Endothelial cell (in vitro differentiated cells): Measurements from ENCODE around the gene ACADSB. TPM values are rescaled to one million over a fixed set of nuclear protein-coding genes. Genes with fewer than 3 reads are reported as not detected.

ENCODE experiments used
- DNase-seq: peaks from one replicate; pipeline ENCODE4 v3.0.0; 2021; ENCODE audit warnings: low spot score
- H3K27ac Mint-ChIP-seq: one replicate; pipeline ENCODE4 v1.8.0; 2021; ENCODE audit warnings: mixed read lengths, inconsistent platforms; ENCODE audit not compliant: unreplicated experiment
- H3K27me3 Mint-ChIP-seq: one replicate; pipeline ENCODE4 v1.8.0; 2021; ENCODE audit warnings: mild to moderate bottlenecking, moderate library complexity, mixed read lengths, inconsistent platforms; ENCODE audit not compliant: unreplicated experiment
- H3K36me3 Mint-ChIP-seq: one replicate; pipeline ENCODE4 v1.8.0; 2021; ENCODE audit warnings: mild to moderate bottlenecking, low read depth, mixed read lengths, inconsistent platforms; ENCODE audit not compliant: unreplicated experiment
- H3K4me1 Mint-ChIP-seq: one replicate; pipeline ENCODE4 v1.8.0; 2021; ENCODE audit warnings: mild to moderate bottlenecking, mixed read lengths, inconsistent platforms; ENCODE audit not compliant: unreplicated experiment
- H3K4me3 Mint-ChIP-seq: one replicate; pipeline ENCODE4 v1.8.0; 2021; ENCODE audit warnings: mild to moderate bottlenecking, mixed read lengths, inconsistent platforms; ENCODE audit not compliant: unreplicated experiment
- H3K9me3 Mint-ChIP-seq: one replicate; pipeline ENCODE4 v1.8.0; 2021; ENCODE audit warnings: mixed read lengths, inconsistent platforms; ENCODE audit not compliant: unreplicated experiment
- CTCF ChIP-seq: fragments of 200-600 bp; sonication (generic); IDR thresholded peaks from one replicate; pipeline ENCODE4 v1.5.0; 2021; ENCODE audit warnings: antibody characterized with exemption; ENCODE audit not compliant: unreplicated experiment
- total RNA-seq: library from RNA; stranded (reverse); fragmentation: NEBNext Ultra II Directional; extraction: Animal tissue kit (Norgen Biotek cat#: 25700); gene quantifications from one replicate; pipeline ENCODE4 v1.2.1, GENCODE V29; 2021; ENCODE audit not compliant: unreplicated experiment

The ACADSB gene
- total RNA-seq, 1 donor from 2014 or later = 35.6 TPM

- Mint-ChIP-seq H3K4me3 (no peak overlapping the region), H3K36me3 (no peaks in the 10 kb centered on the region), H3K27me3 (no peaks in the 10 kb centered on the region), H3K9me3 (no peaks in the 10 kb centered on the region), H3K27ac (no peak overlapping the region), H3K4me1 (peaks cover 4% of the 10 kb centered on the region)
- DNase-seq = no peak
- TF ChIP-seq CTCF = no peak
Measured at GRCh38 chr10:122995936-122996335, 12.9 kb upstream of the ACADSB start.

- H3K36me3 Mint-ChIP-seq = no peaks in the 10 kb centered on the region
- TF ChIP-seq CTCF = no peak
- no peak for DNase-seq
- H3K9me3 Mint-ChIP-seq = no peaks in the 10 kb centered on the region
- H3K4me3 Mint-ChIP-seq = no peak overlapping the region
- no peak overlapping the region for H3K27ac Mint-ChIP-seq
- no peaks in the 10 kb centered on the region for H3K27me3 Mint-ChIP-seq
- peaks cover 4% of the 10 kb centered on the region for H3K4me1 Mint-ChIP-seq
Measured at GRCh38 chr10:122997864-122998263, 10.9 kb upstream of the ACADSB start.

- no peak for TF ChIP-seq CTCF
- H3K36me3 Mint-ChIP-seq = no peaks in the 10 kb centered on the region
- DNase-seq = no peak
- H3K27me3 Mint-ChIP-seq = no peaks in the 10 kb centered on the region
- no peak overlapping the region for H3K27ac Mint-ChIP-seq
- H3K9me3 Mint-ChIP-seq = no peaks in the 10 kb centered on the region
- peaks cover 4% of the 10 kb centered on the region for H3K4me1 Mint-ChIP-seq
- no peak overlapping the region for H3K4me3 Mint-ChIP-seq
Measured at GRCh38 chr10:122998360-122998917, 10.4 kb upstream of the ACADSB start.

- H3K27me3 Mint-ChIP-seq = no peaks in the 10 kb centered on the region
- no peak overlapping the region for H3K27ac Mint-ChIP-seq
- peaks cover 4% of the 10 kb centered on the region for H3K4me1 Mint-ChIP-seq
- TF ChIP-seq CTCF = no peak
- H3K36me3 Mint-ChIP-seq = no peaks in the 10 kb centered on the region
- H3K9me3 Mint-ChIP-seq = no peaks in the 10 kb centered on the region
- no peak for DNase-seq
- H3K4me3 Mint-ChIP-seq = no peak overlapping the region
Measured at GRCh38 chr10:122998934-122999333, 9.9 kb upstream of the ACADSB start.

GRCh38 chr10:122999347-122999746 is 9.5 kb upstream of the ACADSB start:
- H3K27ac Mint-ChIP-seq = no peak overlapping the region

More at GRCh38 chr10:122999347-122999746, 9.5 kb upstream of the ACADSB start:
- H3K27me3 Mint-ChIP-seq = no peaks in the 10 kb centered on the region
- no peak for TF ChIP-seq CTCF
- no peaks in the 10 kb centered on the region for H3K36me3 Mint-ChIP-seq
- no peak overlapping the region for H3K4me3 Mint-ChIP-seq
- no peak for DNase-seq
- no peaks in the 10 kb centered on the region for H3K9me3 Mint-ChIP-seq
- peaks cover 4% of the 10 kb centered on the region for H3K4me1 Mint-ChIP-seq
